H1 (cell line): ENCODE results near the gene CALU. TPM values are rescaled to one million over a fixed set of nuclear protein-coding genes. Genes with fewer than 3 reads are reported as not detected.

Experiments used
- CTCF ChIA-PET: fragments of 300-600 bp; sonication (Branson Sonifier 250); formaldehyde crosslinking; loops from one replicate; lab custom pipeline; 2021; ENCODE audit not compliant: partially characterized antibody; lab: Charles Lee
- POLR2A ChIA-PET: fragments of 300-600 bp; sonication (Branson Sonifier 250); formaldehyde crosslinking; loops from one replicate; lab custom pipeline; 2021; ENCODE audit warnings: inconsistent platforms; ENCODE audit not compliant: partially characterized antibody; lab: Charles Lee
- DNase-seq, 2 experiments: peaks; one replicate each; pipeline versions ENCODE4 v3.0.0 to v3.0.0-alpha.2; 2010 to 2022; ENCODE audit warnings: low spot score in 2 of 2, low read depth in 1 of 2, mixed read lengths in 1 of 2
- FAIRE-seq: peaks from 2 replicates; lab custom pipeline; 2011; peaks lifted over from hg19 to GRCh38; lab: Jason Lieb, UNC
- H2AFZ ChIP-seq: 2 replicates; pipeline ENCODE4 v1.8.1; 2012; ENCODE audit warnings: low read length, inconsistent platforms
- H2AK5ac ChIP-seq: 2 replicates; pipeline ENCODE4 v1.6.1; 2013; ENCODE audit warnings: low read depth, low read length
- H2BK120ac ChIP-seq: replicated peaks from 2 replicates; pipeline ENCODE3; 2013; ENCODE audit warnings: low read depth, low read length, inconsistent platforms
- H2BK12ac ChIP-seq: 2 replicates; pipeline ENCODE4 v1.6.1; 2013; ENCODE audit warnings: low read depth, low read length
- H2BK15ac ChIP-seq: 2 replicates; pipeline ENCODE4 v1.6.1; 2013; ENCODE audit warnings: low read length
- H2BK20ac ChIP-seq: 2 replicates; pipeline ENCODE4 v1.6.1; 2013; ENCODE audit warnings: low read length
- H2BK5ac ChIP-seq: 2 replicates; pipeline ENCODE4 v1.6.1; 2013; ENCODE audit warnings: low read depth, low read length
- H3K14ac ChIP-seq: 2 replicates; pipeline ENCODE4 v1.6.1; 2013; ENCODE audit warnings: inconsistent platforms; ENCODE audit not compliant: insufficient read length
- H3K18ac ChIP-seq: 2 replicates; pipeline ENCODE4 v1.6.1; 2013; ENCODE audit warnings: low read length; ENCODE audit errors: extremely low read depth
- H3K23ac ChIP-seq: 2 replicates; pipeline ENCODE4 v1.6.1; 2013; ENCODE audit warnings: inconsistent platforms; ENCODE audit not compliant: insufficient read length
- H3K23me2 ChIP-seq: 2 replicates; pipeline ENCODE4 v1.6.1; 2013; ENCODE audit warnings: low read depth, low read length
- H3K27ac ChIP-seq: 2 replicates; pipeline ENCODE4 v1.6.1; 2011; ENCODE audit warnings: low read depth, low read length, inconsistent platforms
- H3K27me3 ChIP-seq, 4 experiments: replicated peaks in 1 of 4; 1 replicate in 1 of 4; 2 replicates in 3 of 4; pipeline versions ENCODE4 v1.6.1 to v1.8.1; 2011 to 2013; ENCODE audit warnings: low read length in 3 of 4, mild to moderate bottlenecking in 3 of 4, inconsistent platforms in 2 of 4, mixed read lengths in 2 of 4, moderate library complexity in 1 of 4; ENCODE audit not compliant: control insufficient read depth in 3 of 4, insufficient read depth in 3 of 4; ENCODE audit errors: extremely low read depth in 1 of 4
- H3K36me3 ChIP-seq, 4 experiments: 2 replicates each; pipeline versions ENCODE4 v1.6.1 to v1.8.1; 2011 to 2013; ENCODE audit warnings: mild to moderate bottlenecking in 4 of 4, low read length in 3 of 4, moderate library complexity in 2 of 4, control low read depth in 1 of 4, inconsistent platforms in 1 of 4; ENCODE audit not compliant: insufficient read depth in 4 of 4, control insufficient read depth in 2 of 4
- H3K4ac ChIP-seq: replicated peaks from 2 replicates; pipeline ENCODE3; 2013; ENCODE audit warnings: low read length, low read depth, mixed read lengths, inconsistent platforms; ENCODE audit not compliant: insufficient read length
- H3K4me1 ChIP-seq, 4 experiments: replicated peaks in 1 of 4; 1 replicate in 1 of 4; 2 replicates in 3 of 4; pipeline versions ENCODE4 v1.6.1 to v1.8.1; 2011 to 2013; ENCODE audit warnings: low read length in 3 of 4, inconsistent platforms in 2 of 4, mixed read lengths in 1 of 4; ENCODE audit not compliant: insufficient read depth in 4 of 4, control insufficient read depth in 3 of 4
- H3K4me2 ChIP-seq, 2 experiments: 2 replicates each; pipeline versions ENCODE4 v1.6.1 to v1.8.1; 2011 to 2013; ENCODE audit warnings: low read depth in 2 of 2, low read length in 2 of 2, control low read depth in 1 of 2, inconsistent platforms in 1 of 2, mild to moderate bottlenecking in 1 of 2; ENCODE audit not compliant: insufficient read depth in 1 of 2
- H3K4me3 ChIP-seq, 4 experiments: fragments of 200-600, 300-600 bp in 1 of 4; sonication (generic), shearing (Covaris generic), sonication (Bioruptor Twin) in 1 of 4; 2 replicates each; pipeline versions ENCODE4 v1.5.1 to v1.8.1; 2011 to 2016; ENCODE audit warnings: low read length in 4 of 4, low read depth in 3 of 4, control low read depth in 2 of 4, inconsistent platforms in 2 of 4, mild to moderate bottlenecking in 2 of 4, mixed read lengths in 1 of 4, moderate library complexity in 1 of 4; ENCODE audit not compliant: insufficient read depth in 2 of 4; ENCODE audit errors: extremely low read depth in 1 of 4
- H3K56ac ChIP-seq: replicated peaks from 2 replicates; pipeline ENCODE3; 2013; ENCODE audit warnings: low read depth, mild to moderate bottlenecking, mixed read lengths, low read length, inconsistent platforms; ENCODE audit not compliant: insufficient read length
- H3K79me1 ChIP-seq: 2 replicates; pipeline ENCODE4 v1.6.1; 2013; ENCODE audit warnings: low read depth, low read length, control low read depth
- H3K79me2 ChIP-seq, 2 experiments: 2 replicates each; pipeline versions ENCODE4 v1.6.1 to v1.8.1; 2012 to 2013; ENCODE audit warnings: low read length in 2 of 2, mild to moderate bottlenecking in 2 of 2, inconsistent platforms in 1 of 2; ENCODE audit not compliant: insufficient read depth in 2 of 2, control insufficient read depth in 1 of 2
- H3K9ac ChIP-seq, 4 experiments: replicated peaks in 1 of 4; 1 replicate in 1 of 4; 2 replicates in 3 of 4; pipeline versions ENCODE4 v1.6.1 to v1.8.1; 2011 to 2013; ENCODE audit warnings: low read depth in 3 of 4, low read length in 3 of 4, control low read depth in 2 of 4, mild to moderate bottlenecking in 2 of 4, moderate library complexity in 2 of 4, inconsistent platforms in 1 of 4; ENCODE audit errors: extremely low read depth in 1 of 4
- H3K9me3 ChIP-seq, 2 experiments: 2 replicates each; pipeline versions ENCODE4 v1.6.1 to v1.8.1; 2012 to 2013; ENCODE audit warnings: mild to moderate bottlenecking in 2 of 2, moderate library complexity in 2 of 2, control low read depth in 1 of 2, inconsistent platforms in 1 of 2, low read depth in 1 of 2, low read length in 1 of 2, mixed read lengths in 1 of 2; ENCODE audit not compliant: insufficient read depth in 2 of 2
- H4K20me1 ChIP-seq, 2 experiments: replicated peaks in 1 of 2; 2 replicates each; pipeline versions ENCODE3 to v1.8.1; 2011 to 2013; ENCODE audit warnings: inconsistent platforms in 2 of 2, low read length in 2 of 2, mild to moderate bottlenecking in 1 of 2; ENCODE audit not compliant: insufficient read depth in 2 of 2, control insufficient read depth in 1 of 2
- H4K5ac ChIP-seq: 2 replicates; pipeline ENCODE4 v1.6.1; 2013; ENCODE audit warnings: low read length, low read depth, mixed read lengths, inconsistent platforms; ENCODE audit not compliant: insufficient read length
- H4K8ac ChIP-seq: 2 replicates; pipeline ENCODE4 v1.8.0; 2013; ENCODE audit warnings: mild to moderate bottlenecking, moderate library complexity, low read length, inconsistent platforms; ENCODE audit not compliant: insufficient read depth; ENCODE audit errors: extremely low read depth
- H4K91ac ChIP-seq: replicated peaks from 2 replicates; pipeline ENCODE3; 2013; ENCODE audit warnings: low read length, mixed read lengths, inconsistent platforms; ENCODE audit not compliant: insufficient read length
- BRCA1 ChIP-seq: IDR thresholded peaks from 2 replicates; pipeline ENCODE4 v1.6.1; 2012; ENCODE audit warnings: low read depth, low read length, improper control_type of control experiment
- FOSL1 ChIP-seq: IDR thresholded peaks from 2 replicates; pipeline ENCODE4 v1.6.1; 2011; ENCODE audit warnings: mild to moderate bottlenecking, low read depth, low read length, moderate library complexity; ENCODE audit not compliant: insufficient read depth
- JUND ChIP-seq: IDR thresholded peaks from 2 replicates; pipeline ENCODE4 v1.6.1; 2011; ENCODE audit warnings: mild to moderate bottlenecking, improper control_type of control experiment, low read length
- POU5F1 ChIP-seq: IDR thresholded peaks from 2 replicates; pipeline ENCODE4 v1.6.1; 2011; ENCODE audit warnings: low read depth, mild to moderate bottlenecking, low read length, moderate library complexity
- RFX5 ChIP-seq: IDR thresholded peaks from 2 replicates; pipeline ENCODE4 v1.6.1; 2011; ENCODE audit warnings: low read depth, low read length, improper control_type of control experiment, borderline replicate concordance
- SIN3A ChIP-seq, 2 experiments: IDR thresholded peaks in 1 of 2; conservative IDR thresholded peaks in 1 of 2; 2 replicates each; pipeline ENCODE4 v1.6.1; 2011 to 2012; ENCODE audit warnings: low read length in 2 of 2, improper control_type of control experiment in 1 of 2, low read depth in 1 of 2, mild to moderate bottlenecking in 1 of 2
- SP2 ChIP-seq: IDR thresholded peaks from 2 replicates; pipeline ENCODE4 v1.6.1; 2012; ENCODE audit warnings: mild to moderate bottlenecking, low read length, inconsistent platforms
- SRF ChIP-seq: IDR thresholded peaks from 2 replicates; pipeline ENCODE4 v1.6.1; 2011; ENCODE audit warnings: mild to moderate bottlenecking, low read depth, low read length, moderate library complexity
- TCF12 ChIP-seq: IDR thresholded peaks from 2 replicates; pipeline ENCODE4 v1.6.1; 2011; ENCODE audit warnings: low read depth, mild to moderate bottlenecking, low read length
- ZNF274 ChIP-seq: IDR thresholded peaks from 2 replicates; pipeline ENCODE4 v1.7.0; 2012; ENCODE audit warnings: low read length, borderline replicate concordance; ENCODE audit errors: extremely low read depth
- WGBS, 2 experiments: shearing (Covaris generic) in 1 of 2; methylation state at CpG; one replicate each; pipeline versions ENCODE4 v1.1.6 to v1.1.7; 2013 to 2015; ENCODE audit warnings: low lambda C conversion rate in 2 of 2, mixed read lengths in 2 of 2, inconsistent platforms in 1 of 2, low coverage in 1 of 2, missing lambda C conversion rate in 1 of 2; ENCODE audit not compliant: insufficient replicate concordance in 2 of 2, insufficient coverage in 1 of 2, insufficient read length in 1 of 2; ENCODE audit errors: extremely low coverage in 1 of 2, missing lambda C conversion rate in 1 of 2; 5-methylcytosine and 5-hydroxymethylcytosine counted together
- polyA plus RNA-seq, 7 experiments: library from polyadenylated mRNA; depleted of rRNA in 3 of 7; stranded (reverse) in 5 of 7; unstranded in 2 of 7; fragments of >200 nt in 5 of 7; fragments of 200-250 nt in 2 of 7; gene quantifications; 1 replicate in 5 of 7; 2 replicates in 1 of 7; 4 replicates in 1 of 7; pipeline versions ENCODE4 v1.2.1 to v1.2.3, GENCODE V29; 2011 to 2013; ENCODE audit warnings: missing spikeins in 2 of 7, mixed read lengths in 2 of 7
- total RNA-seq: library from RNA; stranded (reverse); fragmentation: NEBNext Ultra II Directional; extraction: Animal tissue kit (Norgen Biotek cat#: 25700); gene quantifications from 2 replicates; pipeline ENCODE4 v1.2.1, GENCODE V29; 2021
- TF ChIP-seq, protein P1 (sequence below): IDR thresholded peaks from 2 replicates; pipeline ENCODE4 v1.6.1; 2012; ENCODE audit warnings: inconsistent platforms

Gene CALU
- total and polyA plus RNA-seq, 2 of the 8 experiments (the other 6 are each of a cell fraction or from before 2014, with no cell fraction given): 67.2 to 170 TPM

DNA sequence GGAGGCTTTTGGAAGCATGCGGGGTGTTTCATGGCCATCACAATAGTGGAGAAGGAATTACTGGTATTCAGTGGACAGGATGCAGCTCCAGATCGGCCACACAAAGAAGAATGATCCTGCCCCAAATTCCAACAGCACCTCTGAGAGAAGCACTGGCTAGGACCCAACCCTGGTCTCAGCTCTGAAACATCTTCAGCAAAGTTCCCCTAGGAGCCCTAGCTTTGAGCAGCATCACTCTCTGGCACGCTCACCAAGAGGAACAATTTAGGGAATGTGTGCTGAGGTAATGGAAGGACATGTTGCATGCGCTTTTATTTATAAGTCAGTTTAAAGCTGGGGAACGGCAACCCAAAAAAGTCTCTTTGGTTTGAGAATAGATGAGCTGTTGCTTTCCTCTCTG, 42.0 kb downstream of the CALU start:
- Histone ChIP-seq H3K36me3 (no peaks in the 10 kb centered on the region), H3K4me2 (no peak overlapping the region), H3K23ac (no peak overlapping the region), H2BK5ac (no peak overlapping the region), H2BK20ac (no peak overlapping the region), H3K4me1 (peaks cover 0 to 3% (median 1%) of the 10 kb centered on the region in 4 experiments; a peak in 4 of 7 replicates), H2BK12ac (no peak overlapping the region), H4K5ac (no peak overlapping the region), H4K91ac (no peak overlapping the region), H2BK15ac (no peak overlapping the region), H2AFZ (no peak overlapping the region), H3K56ac (no peak overlapping the region), H3K18ac (no peak overlapping the region), H2AK5ac (no peak overlapping the region), H4K20me1 (no peaks in the 10 kb centered on the region), H3K4ac (no peak overlapping the region), H3K27me3 (no peaks in the 10 kb centered on the region), H4K8ac (no peak overlapping the region), H3K79me1 (no peaks in the 10 kb centered on the region), H3K9me3 (peaks cover 0 to 4% of the 10 kb centered on the region in 2 experiments; a peak in 2 of 4 replicates), H2BK120ac (no peak overlapping the region), H3K79me2 (no peaks in the 10 kb centered on the region), H3K4me3 (no peak overlapping the region), H3K9ac (no peak overlapping the region), H3K14ac (no peak overlapping the region), H3K23me2 (peaks cover 4% of the 10 kb centered on the region; the same call in 1 of the 2 replicates), H3K27ac (no peak overlapping the region)
- FAIRE-seq (no peak), DNase-seq (no peak)
- 94% methylated on average over 5 of the region's 5 CpGs; no CpG with 5 or more reads in 1 of the 2 experiments for WGBS, 2 experiments
- CTCF ChIA-PET: interaction anchor here (0.6 to 2.2 kb wide), 4 partner anchors 63 to 262 kb away, joined by 3 to 7 read pairs (median 3); no protein-coding TSS in a partner anchor
- POLR2A ChIA-PET: interaction anchor here (1.3 kb wide), 2 partner anchors 15 to 39 kb away, joined by 3 to 4 read pairs; no protein-coding TSS in a partner anchor
- TF ChIP-seq POU5F1: no peak
- no peak for TF ChIP-seq SP2
- TF ChIP-seq BRCA1: no peak
- TF ChIP-seq SIN3A (conservative IDR thresholded peaks at IDR 0.05 in 1 of 2, IDR thresholded peaks at IDR 0.05 in 1 of 2; ENCODE audit: low read depth in 1 of 2, low read length in 2 of 2): no peak
- TF ChIP-seq, protein P1, sequence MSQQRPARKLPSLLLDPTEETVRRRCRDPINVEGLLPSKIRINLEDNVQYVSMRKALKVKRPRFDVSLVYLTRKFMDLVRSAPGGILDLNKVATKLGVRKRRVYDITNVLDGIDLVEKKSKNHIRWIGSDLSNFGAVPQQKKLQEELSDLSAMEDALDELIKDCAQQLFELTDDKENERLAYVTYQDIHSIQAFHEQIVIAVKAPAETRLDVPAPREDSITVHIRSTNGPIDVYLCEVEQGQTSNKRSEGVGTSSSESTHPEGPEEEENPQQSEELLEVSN: no peak
- no peak for TF ChIP-seq TCF12
- no peak for TF ChIP-seq ZNF274
- no peak for TF ChIP-seq SRF
- TF ChIP-seq FOSL1: no peak
- no peak for TF ChIP-seq RFX5
- TF ChIP-seq JUND: no peak
